ENCODE results near the gene KIAA0040.
"Not testable (repeated sequence)": the region's sequence is repeated elsewhere in the genome, so short reads cannot be mapped to it uniquely, and the experiment has no call there.

KIAA0040 gene

GRCh38 chr1:175134500-175134899 lies 58.1 kb downstream of the KIAA0040 start:
- no peak for DNase-seq

DNA sequence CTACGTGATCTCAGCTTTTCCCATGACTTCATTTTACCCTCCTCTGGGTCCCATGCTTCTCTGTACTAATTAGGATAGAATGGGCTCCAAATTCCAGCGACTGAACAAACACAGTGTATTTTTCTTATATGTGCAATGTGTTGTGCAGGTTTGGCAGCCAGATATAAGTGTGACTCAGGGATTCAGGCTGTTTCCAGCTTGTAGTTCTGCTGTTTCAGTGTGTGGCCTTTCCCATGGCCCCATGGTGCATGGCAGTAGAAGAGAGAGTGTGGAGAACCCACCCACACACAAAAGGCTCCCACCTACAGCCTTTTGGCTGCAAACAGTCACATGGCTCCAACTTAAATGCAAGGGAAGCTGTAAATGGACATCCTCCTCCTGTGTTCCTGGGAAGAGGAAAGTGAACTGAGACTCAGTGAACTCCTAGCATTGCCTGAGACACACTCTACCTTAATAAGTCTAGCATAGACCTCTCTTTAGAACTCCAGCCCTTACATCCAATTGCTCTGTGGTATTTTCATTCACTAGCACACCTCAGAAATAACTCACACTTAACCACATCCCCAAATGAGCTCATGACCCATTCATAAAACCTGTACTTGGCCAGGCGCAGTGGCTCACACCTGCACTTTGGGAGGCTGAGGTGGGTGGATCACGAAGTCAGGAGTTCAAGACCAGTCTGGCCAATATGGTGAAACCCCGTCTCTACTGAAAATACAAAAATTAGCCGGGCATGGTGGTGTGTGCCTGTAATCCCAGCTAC lies 58.7 kb downstream of the KIAA0040 start:
- DNase-seq, result no peak

GRCh38 chr1:175132436-175132835 lies 60.1 kb downstream of the KIAA0040 start:
- DNase-seq, result no peak

DNA sequence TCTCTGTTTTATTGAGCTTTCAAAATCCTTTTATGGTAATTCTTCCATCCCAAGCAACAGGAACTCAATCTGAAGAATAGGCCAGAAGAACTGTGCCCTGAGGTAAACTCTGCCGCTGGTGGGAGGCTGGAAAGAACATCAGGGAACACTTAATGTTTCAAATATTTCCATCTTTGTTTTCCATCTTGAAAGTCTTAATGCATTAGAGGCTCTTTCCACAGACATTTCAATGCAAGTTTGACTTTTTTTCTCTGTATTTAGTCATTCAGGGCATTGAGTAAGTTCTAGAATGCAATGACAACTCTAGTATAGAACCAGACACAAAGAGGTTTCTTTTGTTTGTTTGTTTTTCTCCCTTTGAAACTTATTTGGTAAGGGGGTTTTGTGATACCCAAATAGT lies 61.5 kb downstream of the KIAA0040 start:
- no peak for DNase-seq

- DNase-seq, result no peak
Measured at GRCh38 chr1:175130649-175131045, 61.9 kb downstream of the KIAA0040 start.

GRCh38 chr1:175129997-175130648 lies 62.5 kb downstream of the KIAA0040 start:
- DNase-seq, result no peak

DNA sequence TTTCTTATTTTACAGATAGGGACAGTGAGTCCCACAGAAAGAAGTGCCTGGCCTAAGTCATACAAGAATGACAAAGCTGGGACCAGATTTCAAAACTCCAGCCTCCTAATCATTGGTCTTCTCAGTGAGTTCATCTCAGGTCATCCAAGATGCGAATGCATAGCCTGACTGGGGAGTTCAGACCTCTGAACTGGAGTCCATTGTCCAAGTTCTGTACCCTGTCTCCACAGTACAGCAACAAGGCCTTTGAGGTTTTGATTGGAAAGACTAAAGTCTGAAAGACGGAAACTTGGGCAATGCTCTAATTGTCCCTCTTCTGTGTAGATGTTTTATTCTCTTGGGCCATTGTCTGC lies 63.0 kb downstream of the KIAA0040 start:
- no peak for DNase-seq

GRCh38 chr1:175129182-175129581 lies 63.4 kb downstream of the KIAA0040 start:
- DNase-seq, result no peak

GRCh38 chr1:175128523-175128922 lies 64.1 kb downstream of the KIAA0040 start:
- no peak for DNase-seq

GRCh38 chr1:175127565-175127964 lies 65.0 kb downstream of the KIAA0040 start:
- DNase-seq, result no peak

GRCh38 chr1:175126347-175126746 lies 66.2 kb downstream of the KIAA0040 start:
- DNase-seq, result no peak

DNA sequence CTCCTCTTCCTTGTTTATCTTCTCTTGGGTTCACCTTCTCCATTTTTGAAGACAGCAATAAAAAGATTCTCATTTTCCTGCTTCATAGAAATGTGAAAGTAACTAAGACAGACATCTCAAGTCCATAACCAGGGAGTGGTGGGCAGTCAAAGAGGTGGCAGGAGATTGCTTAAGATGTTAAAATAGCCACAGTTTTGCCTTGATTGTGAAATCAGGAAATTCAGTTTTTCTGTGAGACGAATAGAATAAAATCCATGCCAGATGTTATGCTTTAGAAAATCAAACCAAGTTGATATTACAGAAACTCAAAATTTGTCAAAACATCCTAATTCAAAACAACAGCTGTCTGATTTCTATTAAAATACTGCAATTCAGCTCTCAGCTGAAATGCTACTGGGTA lies 67.7 kb downstream of the KIAA0040 start:
- no peak for DNase-seq

GRCh38 chr1:175120511-175120910 lies 72.1 kb downstream of the KIAA0040 start:
- DNase-seq, result no peak

- DNase-seq, result no peak
Measured at GRCh38 chr1:175118375-175119367, 73.9 kb downstream of the KIAA0040 start.

DNA sequence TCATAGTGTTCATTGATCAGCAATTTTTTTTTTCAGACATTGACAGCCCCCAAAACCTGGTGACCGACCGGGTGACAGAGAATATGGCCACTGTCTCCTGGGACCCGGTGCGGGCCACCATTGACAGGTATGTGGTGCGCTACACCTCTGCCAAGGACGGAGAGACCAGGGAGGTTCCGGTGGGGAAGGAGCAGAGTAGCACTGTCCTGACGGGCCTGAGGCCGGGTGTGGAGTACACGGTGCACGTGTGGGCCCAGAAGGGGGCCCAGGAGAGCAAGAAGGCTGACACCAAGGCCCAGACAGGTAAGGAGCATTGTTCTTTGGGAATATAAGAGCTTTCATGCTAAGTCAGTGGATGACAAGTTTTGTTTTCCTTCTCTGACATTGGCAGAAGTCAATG lies 75.7 kb downstream of the KIAA0040 start:
- no peak for DNase-seq

DNA sequence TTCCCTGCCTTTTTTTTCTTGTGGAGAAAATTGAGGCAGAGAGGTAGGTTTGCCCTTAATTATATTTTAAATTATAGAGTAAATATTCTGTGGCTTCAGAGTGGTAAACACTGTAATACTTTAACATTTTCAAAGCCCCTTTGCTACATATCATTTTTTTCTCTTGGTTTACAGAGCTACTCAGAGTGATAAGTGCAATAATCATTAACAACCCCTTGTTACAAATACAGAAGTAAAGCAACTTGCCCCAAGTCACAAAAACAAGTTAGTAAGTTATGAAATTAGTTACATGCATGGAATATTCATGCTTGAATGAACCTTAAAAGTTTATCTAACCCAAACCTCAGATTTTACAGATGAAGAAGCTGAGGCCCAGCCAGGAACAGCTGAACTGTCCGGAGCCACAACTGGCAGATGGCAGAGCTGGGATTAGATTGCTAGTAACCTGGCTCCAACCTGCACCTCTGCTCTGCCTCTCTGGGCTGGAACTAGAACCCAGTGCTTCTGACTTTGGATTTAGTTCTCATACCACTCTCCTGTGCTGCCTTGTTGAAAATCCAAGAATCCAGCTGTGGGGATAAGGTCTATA lies 76.3 kb downstream of the KIAA0040 start:
- DNase-seq, result no peak

GRCh38 chr1:175114996-175115395 lies 77.6 kb downstream of the KIAA0040 start:
- no peak for DNase-seq

DNA sequence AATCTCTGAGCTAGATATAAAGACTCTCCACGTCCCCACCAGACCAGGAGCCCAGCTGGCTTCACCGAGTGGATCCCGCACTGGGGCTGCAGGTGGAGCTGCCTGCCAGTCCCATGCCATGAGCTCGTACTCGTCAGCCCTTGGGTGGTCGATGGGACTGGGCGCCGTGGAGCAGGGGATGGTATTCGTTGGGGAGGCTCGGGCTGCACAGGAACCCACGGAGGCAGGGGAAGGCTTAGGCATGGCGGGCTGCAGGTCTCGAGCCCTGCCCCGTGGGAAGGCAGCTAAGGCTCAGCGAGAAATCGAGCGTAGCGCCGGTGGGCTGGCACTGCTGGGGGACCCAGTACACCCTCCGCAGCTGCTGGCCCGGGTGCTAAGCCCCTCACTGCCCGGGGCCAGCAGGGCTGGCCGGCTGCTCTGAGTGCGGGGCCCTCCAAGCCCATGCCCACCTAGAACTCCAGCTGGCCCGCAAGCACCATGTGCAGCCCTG lies 84.2 kb downstream of the KIAA0040 start:
- DNase-seq, result not testable (repeated sequence)
